ENCODE data around the gene ZFP1. TPM values are rescaled to one million over a fixed set of nuclear protein-coding genes. Genes with fewer than 3 reads are reported as not detected.

The ZFP1 gene
- total RNA-seq, 1 experiment from 2014 or later, result 15.3 TPM

DNA sequence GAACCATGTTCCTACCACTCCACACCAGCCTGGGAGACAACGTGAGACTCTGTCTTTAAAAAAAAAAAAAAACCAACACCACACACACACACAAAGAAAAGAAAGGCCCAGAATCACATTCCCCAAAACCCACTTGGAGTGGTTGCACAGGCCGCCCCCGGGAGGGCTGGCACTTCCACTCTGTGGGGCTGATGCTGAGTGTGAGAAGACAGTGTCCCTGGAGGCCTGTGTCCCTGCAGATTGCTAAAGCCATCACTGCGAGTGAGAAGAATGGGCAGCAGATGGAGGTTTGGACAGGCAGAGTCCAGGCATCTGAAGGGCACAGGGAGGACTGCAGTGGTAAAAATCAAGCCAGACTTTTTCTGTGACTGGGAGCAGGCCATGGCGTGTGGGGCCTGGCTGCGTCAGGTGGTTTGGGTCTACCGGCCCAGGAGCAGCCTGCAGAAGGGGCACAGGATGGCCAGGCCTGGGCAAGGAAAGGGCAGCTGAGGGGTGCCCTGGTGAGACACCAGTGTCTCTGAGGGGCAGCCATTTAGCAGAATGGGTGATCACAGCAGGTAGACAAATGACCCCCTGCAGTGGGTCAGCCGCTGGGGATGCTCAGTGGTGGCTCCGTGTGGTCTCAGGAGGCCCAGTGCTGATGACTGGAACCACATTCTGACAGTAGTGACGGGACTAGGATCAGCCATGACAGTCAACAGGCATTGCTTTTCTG, 45.6 kb downstream of the ZFP1 start:
- Histone ChIP-seq H2BK12ac (ENCODE audit: insufficient read length, low read depth, low read length) (no peak overlapping the region), H2AK5ac (ENCODE audit: insufficient read length, low read length) (no peak overlapping the region), H3K79me1 (ENCODE audit: insufficient read depth, low read depth, low read length, poor library complexity, severe bottlenecking) (no peaks in the 10 kb centered on the region), H3K56ac (ENCODE audit: insufficient read length, low read depth, low read length) (no peak overlapping the region), H2AFZ (ENCODE audit: low read length) (no peak overlapping the region), H3K4me1 (ENCODE audit: insufficient read depth, low read length) (no peaks in the 10 kb centered on the region), H3K79me2 (ENCODE audit: insufficient read depth, low read length) (no peaks in the 10 kb centered on the region), H3K4ac (ENCODE audit: low read depth, low read length) (no peak overlapping the region), H4K8ac (replicated peaks; ENCODE audit: insufficient read length, low read depth, low read length) (no peak overlapping the region), H2BK120ac (ENCODE audit: low read depth, low read length, poor library complexity, severe bottlenecking) (no peak overlapping the region), H4K5ac (ENCODE audit: insufficient read length, low read depth, low read length) (no peak overlapping the region), H3K23me2 (ENCODE audit: insufficient read length, low read depth, low read length, poor library complexity, severe bottlenecking) (no peaks in the 10 kb centered on the region), H3K14ac (ENCODE audit: insufficient read depth, low read length) (no peak overlapping the region), H3K27me3 (ENCODE audit: insufficient read depth, low read length) (no peaks in the 10 kb centered on the region), H3K18ac (ENCODE audit: insufficient read length, low read depth, low read length) (no peak overlapping the region), H2BK5ac (ENCODE audit: insufficient read length, low read length) (no peak overlapping the region), H3K27ac (ENCODE audit: insufficient read length, low read depth, low read length) (no peak overlapping the region), H3K23ac (ENCODE audit: insufficient read length, low read depth, low read length) (no peak overlapping the region), H3T11ph (ENCODE audit: low read length) (no peak overlapping the region), H4K91ac (ENCODE audit: insufficient read length, low read depth, low read length) (no peak overlapping the region), H3K9ac (ENCODE audit: extremely low read depth, insufficient read length, low read length) (no peak overlapping the region), H2BK15ac (ENCODE audit: low read depth, low read length) (no peak overlapping the region), H4K20me1 (ENCODE audit: control insufficient read depth, insufficient read depth, insufficient read length) (no peaks in the 10 kb centered on the region), H3K9me3 (ENCODE audit: control insufficient read depth, low read depth, low read length) (no peaks in the 10 kb centered on the region), H2BK20ac (ENCODE audit: low read depth, low read length, poor library complexity, severe bottlenecking) (no peak overlapping the region), H3K4me2 (ENCODE audit: insufficient read depth, insufficient read length, low read length) (no peak overlapping the region)
- H3K9me3 Mint-ChIP-seq, result no peaks in the 10 kb centered on the region; a peak in 1 of 5 replicates
- no peak overlapping the region; a peak in 1 of 5 replicates for H3K4me3 Mint-ChIP-seq
- TF ChIP-seq, protein P1, sequence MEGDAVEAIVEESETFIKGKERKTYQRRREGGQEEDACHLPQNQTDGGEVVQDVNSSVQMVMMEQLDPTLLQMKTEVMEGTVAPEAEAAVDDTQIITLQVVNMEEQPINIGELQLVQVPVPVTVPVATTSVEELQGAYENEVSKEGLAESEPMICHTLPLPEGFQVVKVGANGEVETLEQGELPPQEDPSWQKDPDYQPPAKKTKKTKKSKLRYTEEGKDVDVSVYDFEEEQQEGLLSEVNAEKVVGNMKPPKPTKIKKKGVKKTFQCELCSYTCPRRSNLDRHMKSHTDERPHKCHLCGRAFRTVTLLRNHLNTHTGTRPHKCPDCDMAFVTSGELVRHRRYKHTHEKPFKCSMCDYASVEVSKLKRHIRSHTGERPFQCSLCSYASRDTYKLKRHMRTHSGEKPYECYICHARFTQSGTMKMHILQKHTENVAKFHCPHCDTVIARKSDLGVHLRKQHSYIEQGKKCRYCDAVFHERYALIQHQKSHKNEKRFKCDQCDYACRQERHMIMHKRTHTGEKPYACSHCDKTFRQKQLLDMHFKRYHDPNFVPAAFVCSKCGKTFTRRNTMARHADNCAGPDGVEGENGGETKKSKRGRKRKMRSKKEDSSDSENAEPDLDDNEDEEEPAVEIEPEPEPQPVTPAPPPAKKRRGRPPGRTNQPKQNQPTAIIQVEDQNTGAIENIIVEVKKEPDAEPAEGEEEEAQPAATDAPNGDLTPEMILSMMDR (conservative IDR thresholded peaks at IDR 0.05), result no peak
- no peak for DNase-seq
- H3K27ac Mint-ChIP-seq, result peak overlapping the region in 1 of 3 experiments; percentile 70; a peak in 1 of 7 replicates
- no peaks in the 10 kb centered on the region for H3K36me3 Mint-ChIP-seq (ENCODE audit: insufficient read depth in 1 of 3, low read depth in 3 of 3)
- H3K4me1 Mint-ChIP-seq, result peaks cover 0 to 11% of the 10 kb centered on the region in 2 experiments
- no CpG with 5 or more reads among the region's 10 CpGs for WGBS (ENCODE audit: extremely low coverage, insufficient read length, low lambda C conversion rate)
- H3K27me3 Mint-ChIP-seq (ENCODE audit: low read depth), result peaks cover 2% of the 10 kb centered on the region; the same call in 1 of the 2 replicates
